Retinal pigment epithelial cell (primary cell): ENCODE measurements around the gene PEMT.
"Not testable (repeated sequence)": the region's sequence is repeated elsewhere in the genome, so short reads cannot be mapped to it uniquely, and the experiment has no call there.

Experiments used
- DNase-seq: peaks from one replicate; pipeline ENCODE4 v3.0.0-alpha.2; 2010; ENCODE audit warnings: low read depth
- H3K4me3 ChIP-seq: 2 replicates; pipeline ENCODE4 v1.5.1; 2011; ENCODE audit warnings: mild to moderate bottlenecking, low read length, control low read depth, moderate library complexity
- TF ChIP-seq, protein P1 (sequence below): conservative IDR thresholded peaks from 2 replicates; pipeline ENCODE4 v1.5.1; 2011; ENCODE audit warnings: low read depth, low read length, control low read depth, inconsistent platforms

PEMT gene

DNA sequence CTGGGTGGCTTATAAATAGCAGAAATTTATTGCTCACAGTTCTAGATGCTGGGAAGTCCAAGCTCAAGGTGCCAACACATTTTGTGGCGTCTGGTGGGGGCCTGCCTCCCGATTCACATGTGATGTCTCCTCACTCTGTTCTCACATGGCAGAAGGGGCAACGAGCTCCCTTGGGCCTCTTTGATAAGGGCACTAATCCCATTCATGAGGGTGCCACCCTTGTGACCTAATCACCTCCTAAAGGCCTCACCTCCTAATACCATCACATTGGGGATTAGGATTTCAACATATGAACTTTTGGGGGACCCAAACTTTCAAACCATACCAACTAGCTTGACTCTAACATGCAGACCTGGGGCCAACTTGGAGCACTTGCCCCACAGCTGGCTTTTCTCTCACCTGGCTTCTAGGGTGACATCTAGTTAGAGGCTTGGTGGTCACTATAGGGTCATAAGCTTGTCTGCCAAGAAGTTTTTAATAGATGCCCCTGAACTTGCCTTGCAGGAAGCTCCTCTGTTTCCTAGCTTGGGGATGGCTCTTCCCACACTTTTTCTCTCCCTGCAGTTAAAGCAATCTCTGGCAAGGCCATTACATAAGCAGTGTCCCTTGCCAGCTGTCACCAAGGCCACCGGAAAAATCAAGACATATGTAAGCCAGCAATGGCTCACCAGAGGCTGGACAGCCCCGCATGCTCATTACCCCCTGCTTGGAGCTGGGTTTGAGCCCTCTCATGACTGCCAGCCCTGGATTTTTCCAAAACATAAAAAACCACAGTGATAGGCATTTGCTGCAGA, 123.1 kb downstream of the PEMT start:
- no peak overlapping the region for H3K4me3 ChIP-seq
- no peak for DNase-seq
- TF ChIP-seq, protein P1, sequence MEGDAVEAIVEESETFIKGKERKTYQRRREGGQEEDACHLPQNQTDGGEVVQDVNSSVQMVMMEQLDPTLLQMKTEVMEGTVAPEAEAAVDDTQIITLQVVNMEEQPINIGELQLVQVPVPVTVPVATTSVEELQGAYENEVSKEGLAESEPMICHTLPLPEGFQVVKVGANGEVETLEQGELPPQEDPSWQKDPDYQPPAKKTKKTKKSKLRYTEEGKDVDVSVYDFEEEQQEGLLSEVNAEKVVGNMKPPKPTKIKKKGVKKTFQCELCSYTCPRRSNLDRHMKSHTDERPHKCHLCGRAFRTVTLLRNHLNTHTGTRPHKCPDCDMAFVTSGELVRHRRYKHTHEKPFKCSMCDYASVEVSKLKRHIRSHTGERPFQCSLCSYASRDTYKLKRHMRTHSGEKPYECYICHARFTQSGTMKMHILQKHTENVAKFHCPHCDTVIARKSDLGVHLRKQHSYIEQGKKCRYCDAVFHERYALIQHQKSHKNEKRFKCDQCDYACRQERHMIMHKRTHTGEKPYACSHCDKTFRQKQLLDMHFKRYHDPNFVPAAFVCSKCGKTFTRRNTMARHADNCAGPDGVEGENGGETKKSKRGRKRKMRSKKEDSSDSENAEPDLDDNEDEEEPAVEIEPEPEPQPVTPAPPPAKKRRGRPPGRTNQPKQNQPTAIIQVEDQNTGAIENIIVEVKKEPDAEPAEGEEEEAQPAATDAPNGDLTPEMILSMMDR = no peak

DNA sequence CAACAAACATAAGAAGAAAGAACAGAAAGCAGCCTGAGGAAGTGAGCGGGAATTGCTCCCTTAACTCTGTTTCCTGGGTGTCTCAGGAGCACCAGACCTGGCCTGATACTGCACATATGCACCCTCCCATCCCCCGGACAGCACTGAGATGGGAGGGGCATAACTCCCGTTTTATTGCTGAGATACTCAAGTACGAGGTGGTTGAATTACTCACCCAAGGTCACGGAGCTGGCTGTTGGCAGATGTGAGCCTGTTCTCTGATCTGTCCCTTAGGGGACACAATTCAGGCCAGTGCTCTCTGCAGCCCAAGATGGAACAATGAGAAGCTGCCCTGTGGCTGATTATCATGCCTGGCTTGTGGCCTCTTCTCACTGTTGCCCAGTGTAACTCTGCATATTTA, 123.8 kb downstream of the PEMT start:
- no peak overlapping the region for H3K4me3 ChIP-seq
- TF ChIP-seq, protein P1 = no peak
- DNase-seq = no peak

- no peak overlapping the region for H3K4me3 ChIP-seq
- DNase-seq = no peak
- TF ChIP-seq, protein P1 = no peak
Measured at GRCh38 chr17:17467016-17467415, 124.5 kb downstream of the PEMT start.

DNA sequence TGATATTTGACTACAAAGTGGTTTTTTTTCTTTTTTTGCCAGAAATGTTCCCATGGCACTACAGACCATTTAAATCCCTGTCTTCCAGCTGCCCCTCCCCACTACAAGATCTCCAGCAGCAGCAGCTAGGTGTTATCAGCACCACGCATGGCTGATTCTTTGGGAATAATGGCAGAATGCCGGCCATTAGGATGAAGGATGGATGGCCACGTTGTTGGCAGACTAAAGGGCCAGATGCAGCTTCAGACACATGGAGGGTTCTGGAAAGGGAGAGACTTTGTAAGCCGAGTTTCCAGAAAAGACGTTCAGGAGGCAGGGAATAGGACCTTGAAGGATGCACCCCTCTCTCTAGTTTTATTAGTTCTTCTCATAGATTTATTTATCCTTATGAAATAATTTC, 125.0 kb downstream of the PEMT start:
- TF ChIP-seq, protein P1 = no peak
- DNase-seq = no peak

GRCh38 chr17:17465878-17466277, 125.6 kb downstream of the PEMT start:
- H3K4me3 ChIP-seq, DNase-seq: not testable (repeated sequence)

More for the DNA sequence above, 125.0 kb downstream of the PEMT start:
- H3K4me3 ChIP-seq = no peak overlapping the region

DNA sequence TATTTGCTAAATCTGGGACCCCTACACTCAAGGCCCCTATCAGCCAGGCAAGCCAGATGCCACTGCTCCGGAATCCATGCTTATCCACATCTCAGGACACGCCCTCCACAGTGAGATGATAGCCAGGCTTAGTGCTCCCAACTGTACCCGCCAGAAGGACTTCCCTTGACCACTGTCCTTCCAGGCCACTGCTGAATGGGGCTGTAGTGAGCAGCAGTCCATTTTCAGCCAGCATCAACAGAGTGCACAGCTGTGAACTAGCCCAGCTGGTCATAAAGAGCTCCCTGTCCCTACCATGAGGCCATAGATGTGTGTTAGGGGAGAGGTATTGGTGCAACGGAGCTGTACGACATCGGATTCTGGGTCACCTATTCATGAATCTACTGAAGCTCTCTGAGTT, 127.7 kb downstream of the PEMT start:
- TF ChIP-seq, protein P1 = no peak
- no peak for DNase-seq
- no peak overlapping the region for H3K4me3 ChIP-seq

- H3K4me3 ChIP-seq = no peak overlapping the region
- TF ChIP-seq, protein P1 = no peak
Measured at GRCh38 chr17:17462048-17462824, 129.3 kb downstream of the PEMT start.

More at GRCh38 chr17:17462048-17462824, 129.3 kb downstream of the PEMT start:
- no peak for DNase-seq
